ENCODE results near the gene CDKN2B.
"Not testable (repeated sequence)": the region's sequence is repeated elsewhere in the genome, so short reads cannot be mapped to it uniquely, and the experiment has no call there.

Gene CDKN2B

GRCh38 chr9:21966140-21966851 is 42.8 kb downstream of the CDKN2B start:
- peaks cover 5% of the 10 kb centered on the region for H3K36me3 Mint-ChIP-seq (ENCODE audit: low read depth)
- H3K9me3 Mint-ChIP-seq, result peaks cover 20% of the 10 kb centered on the region
- peaks cover 5% of the 10 kb centered on the region for H3K4me1 Mint-ChIP-seq

DNA sequence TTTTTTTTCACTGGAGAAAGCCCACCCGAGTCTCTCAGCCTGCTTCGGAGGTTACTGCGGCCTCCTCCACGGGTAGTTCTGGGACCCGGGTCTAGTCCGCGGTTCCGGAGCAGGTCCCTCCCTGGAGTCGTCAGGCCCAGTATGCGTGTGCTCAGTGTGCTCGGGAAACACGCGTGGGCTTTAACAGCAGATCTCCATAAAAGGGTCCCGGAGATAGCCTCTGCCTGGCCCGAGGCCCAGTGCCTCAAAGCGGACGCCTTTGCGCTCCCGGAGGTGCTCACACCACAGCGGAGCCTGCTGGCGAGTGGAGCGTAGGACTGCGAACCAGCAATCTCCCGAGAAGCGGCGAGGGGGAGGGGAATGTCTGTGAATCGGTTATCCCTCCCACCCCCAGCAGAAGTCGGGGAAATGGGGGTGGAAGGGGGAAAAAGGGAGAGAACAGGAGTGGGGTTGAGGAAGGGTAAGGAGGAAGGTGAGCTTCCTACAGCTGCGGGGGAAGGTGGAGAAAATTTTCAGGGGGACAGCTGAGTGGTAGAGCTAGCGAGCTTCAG is 43.6 kb downstream of the CDKN2B start:
- Mint-ChIP-seq H3K27ac (no peak overlapping the region), H3K4me1 (peaks cover 5% of the 10 kb centered on the region), H3K9me3 (peaks cover 20% of the 10 kb centered on the region), H3K36me3 (ENCODE audit: low read depth) (peaks cover 5% of the 10 kb centered on the region), H3K27me3 (ENCODE audit: low read depth) (peaks cover 93% of the 10 kb centered on the region), H3K4me3 (peak overlapping the region; percentile 24 to 68 (median 61))
- TF ChIP-seq, protein P1, sequence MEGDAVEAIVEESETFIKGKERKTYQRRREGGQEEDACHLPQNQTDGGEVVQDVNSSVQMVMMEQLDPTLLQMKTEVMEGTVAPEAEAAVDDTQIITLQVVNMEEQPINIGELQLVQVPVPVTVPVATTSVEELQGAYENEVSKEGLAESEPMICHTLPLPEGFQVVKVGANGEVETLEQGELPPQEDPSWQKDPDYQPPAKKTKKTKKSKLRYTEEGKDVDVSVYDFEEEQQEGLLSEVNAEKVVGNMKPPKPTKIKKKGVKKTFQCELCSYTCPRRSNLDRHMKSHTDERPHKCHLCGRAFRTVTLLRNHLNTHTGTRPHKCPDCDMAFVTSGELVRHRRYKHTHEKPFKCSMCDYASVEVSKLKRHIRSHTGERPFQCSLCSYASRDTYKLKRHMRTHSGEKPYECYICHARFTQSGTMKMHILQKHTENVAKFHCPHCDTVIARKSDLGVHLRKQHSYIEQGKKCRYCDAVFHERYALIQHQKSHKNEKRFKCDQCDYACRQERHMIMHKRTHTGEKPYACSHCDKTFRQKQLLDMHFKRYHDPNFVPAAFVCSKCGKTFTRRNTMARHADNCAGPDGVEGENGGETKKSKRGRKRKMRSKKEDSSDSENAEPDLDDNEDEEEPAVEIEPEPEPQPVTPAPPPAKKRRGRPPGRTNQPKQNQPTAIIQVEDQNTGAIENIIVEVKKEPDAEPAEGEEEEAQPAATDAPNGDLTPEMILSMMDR (IDR thresholded peaks at IDR 0.05; ENCODE audit: unreplicated experiment in 3 of 3), result peak; percentile 21 to 47 (median 37)

More at GRCh38 chr9:21966140-21966851, 42.8 kb downstream of the CDKN2B start:
- TF ChIP-seq, protein P1 (IDR thresholded peaks at IDR 0.05; ENCODE audit: unreplicated experiment in 3 of 3), result no peak
- peak overlapping the region in 1 of 3 experiments; percentile 3 for H3K4me3 Mint-ChIP-seq
- H3K27me3 Mint-ChIP-seq (ENCODE audit: low read depth), result peaks cover 98% of the 10 kb centered on the region
- no peak overlapping the region for H3K27ac Mint-ChIP-seq

DNA sequence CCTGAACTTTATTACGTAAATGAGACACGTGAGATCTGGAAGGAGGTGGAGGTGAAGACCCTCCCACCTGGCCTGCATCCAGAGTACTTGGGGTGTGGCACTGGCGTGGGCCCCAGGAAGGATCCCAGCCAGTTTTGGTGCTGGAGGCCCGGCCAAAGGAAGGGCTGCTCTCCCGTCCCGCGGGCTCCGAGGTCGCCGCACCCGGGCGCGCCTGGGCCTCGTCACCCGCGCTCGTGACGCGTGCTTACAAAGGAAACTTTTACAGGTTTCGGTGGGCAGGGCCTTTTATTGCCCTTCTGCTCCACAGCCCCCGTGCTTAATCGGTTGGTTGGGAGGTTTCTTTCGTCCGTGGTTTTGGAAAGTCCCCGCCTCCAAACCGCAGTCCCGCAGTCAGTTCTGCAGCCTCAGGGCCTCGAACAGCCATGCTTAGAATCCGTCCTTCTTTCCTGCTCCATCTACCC is 44.1 kb downstream of the CDKN2B start:
- Mint-ChIP-seq H3K4me3 (peak overlapping the region; percentile 24 to 68 (median 61)), H3K36me3 (ENCODE audit: low read depth) (peaks cover 5% of the 10 kb centered on the region), H3K27me3 (ENCODE audit: low read depth) (peaks cover 91% of the 10 kb centered on the region), H3K27ac (no peak overlapping the region), H3K9me3 (peaks cover 21% of the 10 kb centered on the region), H3K4me1 (peaks cover 5% of the 10 kb centered on the region)
- TF ChIP-seq, protein P1 (IDR thresholded peaks at IDR 0.05; ENCODE audit: unreplicated experiment in 3 of 3), result no peak

DNA sequence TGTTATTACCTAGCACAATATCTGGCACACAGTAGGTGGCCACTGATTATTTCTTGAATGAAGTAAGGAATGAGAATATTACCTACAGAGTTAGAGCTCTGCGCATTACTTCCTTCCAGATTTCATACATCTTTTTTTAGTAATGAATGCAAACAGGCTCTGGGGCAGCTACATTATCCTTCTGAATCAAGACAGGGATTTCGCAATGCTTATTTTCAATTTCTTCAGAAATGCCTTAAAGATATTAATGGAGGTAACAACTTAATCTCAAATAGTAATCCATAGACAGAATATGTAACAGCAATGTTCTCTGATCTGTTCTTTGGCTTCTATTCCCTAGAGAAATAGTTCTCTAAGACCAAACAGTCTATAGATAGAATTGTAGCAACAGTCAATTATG is 47.5 kb downstream of the CDKN2B start:
- H3K4me1 Mint-ChIP-seq, result no peaks in the 10 kb centered on the region
- peaks cover 17% of the 10 kb centered on the region for H3K9me3 Mint-ChIP-seq

GRCh38 chr9:21959268-21959667 is 49.8 kb downstream of the CDKN2B start:
- not testable (repeated sequence) for H3K4me1 Mint-ChIP-seq; H3K4me3 Mint-ChIP-seq; H3K27ac Mint-ChIP-seq; H3K36me3 Mint-ChIP-seq (ENCODE audit: low read depth)
- H3K27me3 Mint-ChIP-seq (ENCODE audit: low read depth), result peaks cover 43% of the 10 kb centered on the region
- H3K9me3 Mint-ChIP-seq, result peaks cover 17% of the 10 kb centered on the region

More for the DNA sequence above, 47.5 kb downstream of the CDKN2B start:
- Mint-ChIP-seq H3K36me3 (ENCODE audit: low read depth) (peaks cover 5% of the 10 kb centered on the region), H3K27ac (no peak overlapping the region), H3K4me3 (no peak overlapping the region), H3K27me3 (ENCODE audit: low read depth) (peaks cover 62% of the 10 kb centered on the region)
- TF ChIP-seq, protein P1 (IDR thresholded peaks at IDR 0.05; ENCODE audit: unreplicated experiment in 3 of 3), result no peak

DNA sequence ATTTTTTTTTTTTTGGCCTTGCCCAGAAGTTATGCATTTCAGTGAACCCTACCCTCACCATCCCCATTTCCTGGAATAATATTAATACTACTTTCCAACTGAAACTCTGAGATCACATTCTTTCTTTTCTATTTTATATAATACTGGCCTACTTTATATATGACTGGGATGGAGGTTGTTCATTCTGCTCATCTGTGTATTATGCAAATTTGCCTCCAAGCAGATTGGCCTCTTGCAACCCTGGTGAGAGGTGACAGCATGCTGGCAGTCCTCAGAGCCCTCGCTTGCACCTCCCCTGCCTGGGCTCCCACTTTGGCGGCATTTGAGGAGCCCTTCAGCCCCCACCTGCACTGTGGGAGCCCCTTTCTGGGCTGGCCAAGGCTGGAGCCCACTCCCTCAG is 50.3 kb downstream of the CDKN2B start:
- Mint-ChIP-seq H3K27ac (no peak overlapping the region), H3K9me3 (peaks cover 15% of the 10 kb centered on the region), H3K36me3 (ENCODE audit: low read depth) (peaks cover 5% of the 10 kb centered on the region), H3K4me3 (no peak overlapping the region), H3K27me3 (ENCODE audit: low read depth) (peaks cover 38% of the 10 kb centered on the region), H3K4me1 (no peaks in the 10 kb centered on the region)
- TF ChIP-seq, protein P1 (IDR thresholded peaks at IDR 0.05; ENCODE audit: unreplicated experiment in 3 of 3), result no peak

Measured in nephron (organoid).